Mammary epithelial cell (primary cell): Measurements from ENCODE around the gene SORBS1.

Experiments
- CTCF ChIP-seq, 2 donors: IDR thresholded peaks in 1 of 2; conservative IDR thresholded peaks in 1 of 2; 2 replicates each; pipeline ENCODE4 v1.5.1; 2011 to 2012; ENCODE audit warnings: inconsistent platforms in 2 of 2, low read length in 2 of 2, mild to moderate bottlenecking in 2 of 2, control low read depth in 1 of 2, low read depth in 1 of 2; ENCODE audit not compliant: insufficient read depth in 1 of 2; ENCODE audit errors: extremely low read depth in 1 of 2
- EZH2 ChIP-seq: IDR thresholded peaks from 2 replicates; pipeline ENCODE4 v1.6.1; 2012; ENCODE audit warnings: low read length, inconsistent platforms, borderline replicate concordance

- TF ChIP-seq CTCF (conservative IDR thresholded peaks at IDR 0.05 in 1 of 2, IDR thresholded peaks at IDR 0.05 in 1 of 2; ENCODE audit: extremely low read depth in 1 of 2, insufficient read depth in 1 of 2, low read depth in 1 of 2, low read length in 2 of 2) = no peak
- no peak for TF ChIP-seq EZH2
Observed at GRCh38 chr10:95280637-95281036, 280.5 kb downstream of the SORBS1 start.
